CD4-positive, alpha-beta T cell treated with Interleukin-6 for 4 hours (primary cell): ENCODE measurements around the gene RUNX3.

Experiments
- DNase-seq: peaks from one replicate; pipeline ENCODE4 v3.0.0-alpha.2; 2020; ENCODE audit warnings: mixed read lengths

RUNX3 gene

DNA sequence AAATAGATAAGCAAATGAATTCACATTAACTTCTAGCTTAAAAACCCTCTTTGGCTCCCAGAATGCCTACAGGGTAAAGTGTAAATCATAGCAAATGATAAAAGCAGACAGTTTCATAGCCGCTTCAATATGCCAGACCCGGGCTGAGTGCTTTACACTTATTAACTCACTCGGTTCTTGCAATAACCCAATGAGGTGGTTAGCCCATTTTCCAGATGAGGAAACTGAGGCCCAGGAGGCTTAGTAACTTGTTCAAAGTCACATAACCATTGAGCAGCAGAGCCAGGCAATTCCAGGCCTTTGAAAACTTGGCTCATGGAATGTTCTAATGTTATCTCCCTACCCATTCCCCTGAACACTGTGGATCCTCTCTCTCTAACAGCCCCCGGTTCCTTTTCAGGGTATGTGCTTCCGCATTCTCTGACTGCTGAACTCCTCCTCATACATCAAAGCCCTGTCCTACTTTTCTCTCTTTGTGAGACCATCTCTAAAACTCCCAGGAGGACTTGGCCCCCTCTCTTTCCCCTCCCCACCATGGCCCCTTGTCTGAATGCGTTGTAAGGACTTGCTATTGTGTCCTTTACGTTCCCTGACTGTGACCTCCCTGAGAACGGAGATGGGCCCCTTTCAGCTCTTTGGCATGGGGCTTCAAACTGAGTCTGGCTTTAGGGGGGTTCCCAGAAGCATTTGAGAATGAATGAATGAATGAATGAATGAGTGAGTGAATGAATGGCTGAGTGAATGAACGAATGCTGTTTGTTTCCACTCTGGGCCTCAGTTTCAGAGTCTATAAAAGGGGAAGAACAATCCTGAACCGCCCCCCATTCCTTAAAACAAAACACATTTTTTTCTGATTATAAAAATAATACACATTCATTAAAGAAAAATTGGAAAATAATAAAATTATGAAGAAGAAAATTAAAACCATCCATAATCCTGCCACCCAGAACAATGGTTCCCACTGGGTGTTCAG, 15.6 kb upstream of the RUNX3 start:
- DNase-seq: no peak

DNA sequence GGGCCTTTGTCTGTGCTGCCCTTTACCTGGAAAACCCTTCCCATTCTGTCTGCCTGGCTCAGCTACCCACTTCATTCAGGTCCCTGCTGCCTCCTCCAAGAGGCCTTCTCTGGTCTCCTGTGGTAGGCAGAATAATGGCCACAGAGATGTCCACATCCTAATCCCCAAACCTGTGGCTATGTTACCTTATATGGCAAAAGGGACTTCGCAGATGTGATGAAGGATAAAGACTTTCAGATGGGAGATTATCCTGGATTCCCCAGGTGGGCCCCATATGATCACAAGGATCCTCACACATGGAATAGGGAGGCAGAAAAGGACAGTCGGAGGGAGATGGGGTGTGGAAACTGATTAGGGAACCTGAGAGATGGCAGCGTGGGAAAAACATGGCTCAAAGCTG, 14.2 kb upstream of the RUNX3 start:
- no peak for DNase-seq

DNA sequence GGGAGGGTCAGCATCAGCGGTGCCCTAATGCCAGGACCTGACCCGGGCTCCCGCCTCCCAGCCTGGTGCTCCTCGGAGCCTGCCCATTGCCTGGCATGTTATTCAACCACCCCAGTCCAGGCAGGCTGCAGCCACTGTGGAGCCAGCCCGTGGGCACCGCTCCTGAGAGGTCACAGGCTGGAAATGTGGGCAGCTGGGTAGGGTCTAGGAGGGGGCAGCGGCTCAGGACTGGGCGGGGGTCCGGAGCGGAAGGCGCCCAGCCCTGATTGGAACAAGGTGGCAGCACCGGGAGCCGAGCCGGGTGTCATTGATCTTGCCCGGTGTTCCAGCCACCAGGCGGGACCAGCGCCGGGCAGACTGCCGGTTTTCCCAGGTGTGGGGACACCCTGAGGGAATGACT, 12.7 kb upstream of the RUNX3 start:
- DNase-seq: no peak

DNA sequence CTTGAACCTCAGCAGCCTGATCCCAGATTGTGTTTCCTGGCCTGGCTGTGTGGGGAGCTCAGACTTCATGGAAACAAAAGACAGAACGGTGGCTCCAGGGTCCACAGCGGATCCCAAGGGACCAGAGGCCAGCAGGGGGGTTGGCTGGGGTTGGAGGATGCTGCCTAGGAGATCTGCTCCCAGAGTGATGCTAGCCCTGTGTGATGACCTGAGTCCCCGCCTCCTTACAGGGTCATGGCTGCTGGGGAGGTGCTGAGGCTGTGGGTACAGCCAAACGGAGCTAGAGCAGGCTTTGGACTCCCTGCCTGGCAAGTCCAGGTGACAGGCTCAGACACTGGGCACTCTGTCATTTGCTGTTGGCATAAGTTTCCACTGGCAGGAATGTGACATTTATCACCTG, 11.5 kb upstream of the RUNX3 start:
- no peak for DNase-seq

DNA sequence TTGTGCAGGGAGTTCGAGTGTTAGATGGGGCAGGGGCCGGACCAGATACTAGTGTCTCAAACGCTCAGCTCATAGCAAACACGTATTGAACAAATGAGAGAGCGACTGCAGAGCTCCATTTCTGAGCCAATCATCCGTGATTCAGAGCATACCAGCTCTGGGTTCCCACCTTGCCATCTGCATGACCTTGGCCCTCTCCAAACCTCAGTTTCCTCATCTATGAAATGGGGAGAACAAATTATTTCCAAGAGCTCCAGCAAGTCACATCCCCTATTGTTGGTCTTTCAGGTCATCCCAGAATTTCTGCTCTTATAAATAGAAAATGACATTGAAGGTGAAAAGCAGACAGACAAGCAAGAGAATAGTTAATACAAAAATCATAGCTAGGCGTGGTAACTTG, 10.2 kb upstream of the RUNX3 start:
- no peak for DNase-seq

DNA sequence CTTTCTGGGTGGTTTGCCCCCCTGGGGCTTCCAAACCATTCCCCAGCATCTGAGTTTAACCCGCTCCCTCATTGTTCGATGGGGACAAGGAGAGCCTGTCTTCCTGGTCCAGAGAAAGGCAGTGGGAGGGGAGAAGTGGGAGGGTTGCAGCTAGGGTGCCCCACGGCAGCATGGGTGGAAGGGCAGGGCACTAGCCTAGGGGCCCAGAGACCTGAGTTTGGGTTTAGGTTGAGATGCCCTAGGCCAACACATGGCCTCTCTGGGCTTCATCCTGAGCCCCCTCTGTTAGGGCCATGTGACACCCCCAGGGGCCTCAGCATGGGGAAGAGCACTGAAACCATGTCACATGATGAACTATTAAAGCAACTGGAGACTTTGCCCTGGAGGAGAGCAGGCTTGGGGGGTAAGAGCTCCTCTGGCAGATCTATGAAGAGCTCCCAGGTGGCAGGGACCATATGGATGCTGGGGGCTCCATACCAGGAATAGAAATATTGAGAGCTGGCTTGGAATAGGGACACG, 9.7 kb upstream of the RUNX3 start:
- DNase-seq: no peak

DNA sequence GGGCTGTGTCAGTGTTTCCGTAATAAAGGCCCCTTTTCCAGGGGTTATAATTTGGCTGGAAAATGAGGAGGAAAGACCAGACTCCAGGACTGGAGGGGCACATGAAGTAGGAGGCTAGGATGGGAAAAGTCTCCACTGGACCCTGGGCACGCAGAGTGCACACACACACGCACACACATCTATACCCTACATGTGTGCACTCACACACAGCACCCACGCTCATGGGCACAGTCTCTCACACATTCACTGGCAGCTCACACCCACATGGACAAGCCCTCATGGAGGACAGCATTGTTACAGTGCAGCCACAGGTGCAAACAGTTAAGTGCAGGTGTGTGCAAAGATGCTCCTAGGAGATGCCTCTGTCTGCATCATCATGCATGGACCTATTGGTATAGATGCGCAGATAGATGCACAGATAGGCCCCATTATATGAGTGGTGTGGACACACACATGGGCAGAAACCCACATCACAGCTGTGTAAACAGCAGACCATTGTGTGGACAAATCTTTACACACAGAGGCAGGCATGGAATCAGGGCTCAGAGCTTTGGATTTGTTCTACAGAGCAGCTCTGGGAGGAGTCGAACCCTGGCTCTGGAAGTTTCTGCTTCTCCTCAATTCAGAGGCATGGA, 9.1 kb upstream of the RUNX3 start:
- no peak for DNase-seq

DNA sequence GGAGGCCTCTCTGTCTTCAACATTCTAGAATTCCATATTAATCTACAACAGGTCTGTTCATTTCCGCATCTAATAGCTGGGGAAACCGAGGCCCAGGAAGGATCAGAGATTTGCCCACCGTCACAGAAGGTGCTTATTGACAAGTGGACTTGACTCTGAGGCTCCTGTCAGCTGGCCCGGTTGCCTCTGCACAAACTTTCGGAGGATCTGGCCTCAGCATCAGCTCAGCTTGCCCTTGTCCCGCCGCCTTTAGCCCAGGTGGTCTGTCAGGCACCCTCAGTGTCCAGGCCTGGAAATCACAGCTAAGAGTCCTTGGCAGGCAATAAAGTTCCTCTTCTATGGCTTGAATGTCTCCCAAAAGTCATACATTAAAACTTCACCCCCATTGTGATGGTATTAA, 8.2 kb upstream of the RUNX3 start:
- no peak for DNase-seq

DNA sequence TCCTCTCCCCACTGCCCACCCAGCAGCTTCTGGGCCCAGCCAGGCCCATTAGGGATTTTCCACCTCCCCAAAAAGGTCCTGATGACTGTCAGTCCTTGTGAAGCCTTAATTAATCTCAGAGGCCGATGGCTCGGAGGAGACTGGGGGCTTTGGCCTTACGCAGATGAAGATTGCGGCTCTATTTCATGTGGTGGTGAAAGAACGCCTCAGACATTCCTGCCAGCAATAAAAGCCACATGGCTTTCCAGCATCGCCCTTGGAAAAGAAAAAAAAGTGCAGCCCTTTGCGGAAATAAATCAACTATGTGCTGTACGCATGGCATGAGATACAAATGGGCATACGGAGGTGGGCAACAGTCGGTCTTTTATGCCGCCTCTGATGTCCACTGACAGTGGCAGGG, 6.6 kb upstream of the RUNX3 start:
- no peak for DNase-seq

DNA sequence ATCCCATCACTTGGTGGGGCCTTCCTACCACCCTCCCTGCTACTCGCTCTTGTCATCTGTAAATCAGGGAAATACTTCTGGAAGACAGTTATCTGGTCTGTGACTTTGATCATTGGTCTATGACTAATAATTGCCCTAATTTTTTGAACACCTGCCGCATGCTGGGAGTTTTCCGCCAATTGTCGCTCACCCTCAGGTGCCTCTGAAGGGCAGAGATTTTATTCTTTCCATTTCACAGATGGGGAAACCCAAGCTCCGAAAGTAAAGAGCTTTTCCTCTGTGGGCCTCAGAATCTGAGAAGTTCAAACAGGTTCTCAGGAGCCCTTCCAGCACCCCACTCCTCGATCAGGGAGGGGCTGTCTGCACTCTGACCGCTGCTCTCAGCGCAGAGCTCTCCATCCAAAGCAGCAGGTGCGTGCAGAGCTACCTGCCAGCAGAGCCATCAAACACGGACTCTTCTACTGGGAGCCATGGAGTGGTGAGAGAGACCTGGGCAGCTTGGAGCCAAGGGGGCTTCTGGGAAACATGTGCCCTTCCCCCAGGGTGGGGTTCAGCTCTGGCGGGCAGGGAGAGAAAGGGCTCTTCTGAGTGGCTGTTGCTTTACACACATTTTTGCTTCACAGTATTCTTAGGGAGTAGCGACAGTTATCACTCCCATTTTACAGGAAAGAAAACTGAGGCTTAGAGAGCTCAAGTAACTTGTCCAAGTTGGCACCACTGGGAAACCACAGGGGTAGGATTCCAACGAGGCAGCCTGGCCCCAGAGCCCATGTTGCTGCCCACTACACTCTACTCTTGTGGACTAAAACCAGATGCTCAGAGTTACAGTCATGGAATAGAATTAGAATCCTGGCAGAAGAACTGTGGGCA, 5.8 kb upstream of the RUNX3 start:
- DNase-seq: no peak

DNA sequence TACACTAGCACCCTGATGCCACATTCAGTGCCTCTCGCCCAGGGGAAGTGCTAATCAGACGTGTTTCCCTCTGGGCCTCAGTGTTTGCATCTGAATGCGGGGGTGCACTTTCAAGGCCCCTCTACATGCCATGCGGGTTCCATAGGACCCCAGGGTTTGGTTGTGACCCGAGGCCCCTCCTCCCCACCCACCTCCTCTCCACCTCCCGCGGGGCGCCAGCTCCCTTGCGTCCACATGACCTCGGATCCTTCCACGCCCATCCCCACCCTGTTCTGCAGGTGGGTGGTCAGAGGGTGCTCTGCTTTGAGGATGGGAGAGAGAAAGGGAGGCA, 5.1 kb upstream of the RUNX3 start:
- DNase-seq: no peak

DNA sequence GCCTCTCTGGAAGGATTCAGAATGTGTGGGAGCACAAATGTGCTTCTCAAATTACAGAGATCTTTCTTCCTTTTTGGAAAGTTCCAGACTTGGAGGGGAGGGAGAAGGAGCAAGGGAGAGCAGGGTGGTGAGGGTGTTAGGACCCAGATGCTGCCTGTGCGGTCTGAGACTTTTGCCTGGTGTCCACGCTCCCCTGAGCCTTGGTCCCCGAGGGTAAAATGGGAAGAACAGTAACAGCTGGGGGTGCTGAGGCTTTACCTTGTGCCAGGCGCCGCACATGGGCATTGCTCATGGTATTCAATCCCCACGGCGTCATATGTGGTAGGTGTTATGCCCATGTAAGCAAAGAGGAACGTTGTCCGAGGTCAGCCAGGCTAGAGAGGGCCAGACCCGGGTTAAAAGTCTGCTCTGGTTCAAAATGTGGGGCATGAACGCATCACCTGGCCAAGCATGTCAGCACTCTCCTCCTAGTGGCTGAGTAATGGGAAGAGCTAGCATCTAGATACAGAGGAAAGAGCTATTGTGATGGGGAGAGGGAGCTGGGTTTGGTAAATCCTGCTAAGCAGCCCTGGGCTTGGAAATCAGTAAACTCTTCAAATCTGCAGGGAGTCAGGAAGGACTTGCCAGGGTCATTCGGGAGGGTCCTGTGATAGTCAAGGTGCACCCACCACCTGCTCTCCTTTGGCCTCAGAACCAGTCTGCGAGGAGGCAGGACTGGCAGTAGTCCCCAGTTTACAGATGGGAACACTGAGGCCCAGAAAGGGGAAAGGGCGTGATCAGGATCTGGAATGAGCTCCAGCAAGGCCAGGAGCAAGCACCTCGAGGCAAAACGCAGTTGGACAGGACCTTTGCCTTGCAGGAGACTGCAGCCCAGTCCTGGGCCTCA, 4.5 kb upstream of the RUNX3 start:
- no peak for DNase-seq

DNA sequence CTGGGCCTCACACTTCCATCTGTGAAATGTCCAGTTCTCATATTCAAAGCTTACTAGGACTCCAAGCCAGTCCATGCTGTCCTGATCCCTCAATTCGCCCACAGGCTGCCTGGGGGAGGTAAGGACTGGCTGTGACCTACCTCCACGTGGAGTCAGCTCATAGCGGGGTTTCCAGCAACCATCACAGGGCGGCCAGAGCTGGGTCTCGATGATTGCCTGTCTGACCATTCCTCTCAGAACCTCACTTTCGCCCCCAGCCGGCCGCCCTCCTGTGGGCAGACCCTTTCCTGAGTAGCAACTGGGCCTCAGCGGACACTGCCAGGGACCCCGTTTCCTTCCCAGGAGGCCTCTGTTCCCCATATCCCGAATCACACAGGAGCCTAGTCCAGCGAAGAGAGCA, 3.4 kb upstream of the RUNX3 start:
- DNase-seq: no peak

DNA sequence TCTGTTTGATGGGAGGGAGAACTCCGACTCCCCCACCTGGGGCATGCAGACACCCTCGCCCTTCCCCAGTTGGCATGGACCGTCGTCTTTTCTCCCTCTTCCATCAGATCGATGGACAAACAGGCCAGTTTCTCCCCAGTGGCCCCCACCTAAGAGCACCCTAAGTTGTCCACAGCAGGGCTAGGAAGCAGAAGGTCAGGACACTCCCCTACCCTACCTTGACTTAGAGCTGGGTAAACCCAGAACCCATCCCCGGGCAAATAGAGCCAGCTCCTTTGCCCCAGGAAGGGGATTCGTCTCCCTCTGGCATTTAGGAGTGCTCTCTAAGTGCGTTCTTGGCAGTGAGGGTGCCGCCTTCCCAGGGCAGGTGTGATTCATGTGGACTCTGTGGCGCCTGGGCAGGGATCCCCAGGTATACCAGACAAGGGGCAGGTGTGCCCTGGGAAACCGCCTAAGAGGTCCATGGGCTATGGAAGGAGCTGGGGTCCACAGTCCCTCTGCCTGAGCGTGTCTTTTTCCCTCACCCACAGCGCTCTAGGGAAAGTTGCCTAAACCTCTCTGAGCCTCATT, 2.7 kb upstream of the RUNX3 start:
- no peak for DNase-seq

DNA sequence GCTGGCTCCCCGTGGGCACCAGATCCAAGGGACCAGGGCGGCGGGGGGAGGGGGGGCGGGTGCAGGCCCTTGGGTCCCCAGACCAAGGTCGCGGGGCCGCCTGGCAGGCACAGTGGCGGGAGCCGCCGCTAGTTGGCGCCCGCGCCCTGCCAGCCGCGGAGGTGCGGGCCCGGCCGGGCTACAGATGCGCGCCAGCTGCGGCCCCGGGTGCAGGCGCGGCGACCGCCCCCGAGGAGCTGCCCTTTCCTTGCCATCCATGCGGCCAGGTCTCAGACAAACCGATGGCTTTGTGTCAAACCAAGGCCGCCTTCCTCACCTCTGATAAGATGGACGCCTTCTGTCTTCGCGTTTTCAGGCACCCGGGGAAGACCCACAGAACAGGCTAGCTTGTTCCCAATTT, 2.2 kb upstream of the RUNX3 start:
- DNase-seq: peak; percentile 71

DNA sequence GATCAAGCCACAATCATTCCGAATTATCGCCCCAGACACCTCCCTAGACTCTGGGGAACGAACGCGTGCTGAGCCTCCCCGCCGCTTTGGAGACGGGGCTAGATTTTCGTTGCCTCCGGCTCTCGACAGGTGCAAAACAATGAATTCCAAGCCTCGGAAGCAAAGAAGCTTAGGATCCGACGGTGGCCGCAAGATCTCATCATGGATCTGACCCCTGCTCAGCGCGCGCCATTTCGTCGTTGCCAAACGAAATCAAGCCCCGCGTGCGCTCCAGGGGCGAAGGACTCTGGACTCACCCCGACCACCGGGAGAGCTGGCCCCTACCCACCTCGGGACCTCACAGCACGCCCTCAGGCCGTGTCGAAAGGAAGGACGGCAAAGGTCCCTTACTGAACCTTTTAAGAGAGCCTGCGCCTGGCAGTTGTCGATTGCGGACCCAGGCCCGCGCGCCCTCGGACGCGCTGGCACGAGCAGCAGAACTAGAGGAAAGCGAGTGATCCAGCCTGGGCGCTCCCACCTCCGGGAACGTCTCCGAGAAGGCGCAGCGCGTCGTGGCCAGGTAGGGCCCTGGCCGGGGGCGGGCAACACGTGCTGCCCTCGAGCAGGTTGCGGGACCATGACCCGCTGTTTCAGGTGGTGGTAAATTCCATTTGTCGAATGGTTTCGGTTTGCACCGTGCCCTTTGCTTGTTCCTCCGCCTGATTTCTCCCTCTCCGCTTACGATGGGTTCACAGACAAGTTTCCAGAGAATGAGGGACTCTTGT, 1.6 kb upstream of the RUNX3 start:
- no peak for DNase-seq

DNA sequence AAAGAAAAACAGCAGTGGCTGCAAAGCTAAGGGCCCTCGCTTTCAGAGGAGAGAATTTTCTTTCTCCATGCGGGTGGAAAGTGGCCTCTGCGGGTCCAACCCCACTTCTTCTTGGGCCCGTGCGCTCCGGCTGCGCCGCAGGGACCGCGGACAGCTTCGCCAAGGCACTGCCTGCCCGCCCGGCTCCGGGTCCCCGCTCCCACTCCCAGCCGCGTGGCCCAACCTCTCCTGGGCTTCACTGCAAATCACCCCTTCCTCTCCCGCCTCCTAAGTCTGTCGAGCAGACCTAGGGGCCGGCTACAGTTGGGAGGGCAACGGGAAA, 1.0 kb upstream of the RUNX3 start:
- DNase-seq: no peak

DNA sequence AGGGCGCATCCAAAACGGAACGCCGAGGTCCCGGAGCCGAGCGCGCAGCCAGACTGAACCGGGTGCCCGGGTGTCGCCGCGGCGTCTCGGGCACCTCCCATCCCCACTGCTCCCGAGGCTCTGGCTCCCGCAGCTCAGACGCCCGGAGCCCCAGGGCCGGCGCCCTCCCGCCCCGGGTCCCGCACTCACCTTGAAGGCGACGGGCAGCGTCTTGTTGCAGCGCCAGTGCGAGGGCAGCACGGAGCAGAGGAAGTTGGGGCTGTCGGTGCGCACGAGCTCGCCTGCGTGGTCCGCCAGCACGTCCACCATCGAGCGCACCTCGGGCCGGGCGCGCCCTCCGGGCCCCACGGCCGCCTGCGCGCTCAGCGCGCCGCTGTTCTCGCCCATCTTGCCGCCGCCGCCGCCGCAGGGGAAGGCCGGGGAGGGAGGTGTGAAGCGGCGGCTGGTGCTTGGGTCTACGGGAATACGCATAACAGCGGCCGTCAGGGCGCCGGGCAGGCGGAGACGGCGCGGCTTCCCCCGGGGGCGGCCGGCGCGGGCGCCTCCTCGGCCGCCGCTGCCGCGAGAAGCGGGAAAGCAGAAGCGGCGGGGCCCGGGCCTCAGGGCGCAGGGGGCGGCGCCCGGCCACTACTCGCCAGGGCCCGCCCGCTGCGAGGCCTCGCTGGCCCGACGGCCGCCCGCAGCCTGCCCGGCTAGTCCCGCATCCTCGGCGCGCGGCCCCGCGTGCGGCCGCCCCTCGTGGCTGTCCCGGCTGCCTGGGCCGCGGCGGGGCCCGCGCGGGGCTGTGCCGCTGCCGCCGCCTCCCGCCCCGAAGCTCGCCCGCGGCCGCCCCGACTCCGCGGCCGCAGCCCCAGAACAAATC, 447 bp downstream of the RUNX3 start:
- DNase-seq: peak; percentile 52

DNA sequence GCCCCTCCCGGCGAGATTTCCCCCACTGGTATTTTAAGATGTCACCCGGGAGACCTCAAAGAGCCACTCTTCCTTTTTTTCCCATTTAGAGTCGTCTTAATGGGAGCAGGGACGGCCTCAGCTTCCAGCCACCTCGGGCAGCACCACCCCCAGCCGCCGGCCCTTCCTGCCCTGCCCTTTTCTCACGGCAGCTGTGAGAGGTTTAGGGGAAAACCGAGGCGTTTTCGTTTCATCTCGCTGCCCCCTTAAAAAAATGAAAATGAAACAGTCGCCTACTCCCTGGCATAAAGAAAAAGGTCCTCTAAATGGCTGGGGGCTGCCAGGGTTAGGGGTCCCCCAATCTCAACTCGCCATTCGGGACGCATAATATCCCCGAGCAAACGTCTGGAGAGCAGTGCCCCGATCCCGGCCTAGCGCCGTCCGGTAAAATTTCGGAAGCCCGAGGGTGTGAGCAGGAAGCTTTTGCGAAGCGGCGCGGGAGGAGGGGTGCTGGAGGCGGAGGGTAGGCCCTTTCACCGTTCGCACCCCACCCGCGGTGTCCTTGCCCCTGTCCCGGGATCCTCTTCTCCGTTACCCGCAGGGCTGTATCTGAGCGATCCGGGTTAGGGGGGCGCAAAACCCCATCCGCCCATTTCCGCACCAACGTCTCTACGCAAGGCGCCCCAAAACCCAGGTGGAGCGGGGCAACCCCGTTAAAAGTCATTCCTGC, 1.2 kb downstream of the RUNX3 start:
- peak; percentile 74 for DNase-seq
